OCI-LY1 (cell line): ENCODE measurements around the gene TTC19.

Experiments
- CTCF ChIP-seq: fragments of 200-600 bp; sonication (generic), shearing (Covaris generic); IDR thresholded peaks from 2 replicates; pipeline ENCODE4 v1.5.1; 2017; ENCODE audit warnings: mild to moderate bottlenecking, antibody characterized with exemption, low read length, moderate library complexity, mixed read lengths
- EZH2 ChIP-seq: fragments of 200-600 bp; sonication (generic), shearing (Covaris generic); IDR thresholded peaks from 2 replicates; pipeline ENCODE4 v1.8.0; 2017; ENCODE audit warnings: borderline replicate concordance, mixed run types, mild to moderate bottlenecking, antibody characterized with exemption, low read length, moderate library complexity, mixed read lengths

- no peak for TF ChIP-seq EZH2
- no peak for TF ChIP-seq CTCF
Observed at GRCh38 chr17:16046966-16047365, 47.3 kb downstream of the TTC19 start.
